Astrocyte of the spinal cord (primary cell): Measurements from ENCODE around the gene SMAD5.

Experiments used
- DNase-seq: peaks from one replicate; pipeline ENCODE4 v3.0.0; 2011; ENCODE audit warnings: low read depth, low spot score
- H3K4me3 ChIP-seq: 2 replicates; pipeline ENCODE4 v1.5.1; 2011; ENCODE audit warnings: low read depth, mild to moderate bottlenecking, low read length, moderate library complexity
- CTCF ChIP-seq: IDR thresholded peaks from 2 replicates; pipeline ENCODE4 v1.5.1; 2012; ENCODE audit warnings: low read depth, mild to moderate bottlenecking, low read length, inconsistent platforms
- in situ Hi-C: cut with HindIII; loops from 2 replicates; pipeline ENCODE4 v1.10.0; 2017; ENCODE audit warnings: low sequenced_read_pairs

The SMAD5 gene

DNA sequence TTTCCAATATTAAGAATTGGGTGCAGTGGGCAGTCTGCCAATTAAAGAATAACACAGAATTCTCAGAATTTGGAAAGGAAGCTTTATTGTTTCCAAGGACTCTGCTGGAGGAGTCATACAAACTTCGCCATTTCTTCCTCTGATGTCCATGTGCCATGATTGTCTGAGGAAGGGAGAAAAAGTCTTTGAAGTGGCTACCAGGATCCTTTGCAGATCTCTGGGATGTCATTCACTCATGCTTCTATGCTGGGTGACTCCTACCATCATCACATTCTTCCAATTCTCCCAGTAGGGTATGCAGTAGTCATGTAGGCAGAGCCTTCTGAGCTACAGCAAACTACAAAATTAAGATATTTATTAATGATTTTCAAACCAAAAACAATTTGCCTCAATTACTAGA lies 3.2 kb upstream of the SMAD5 start:
- no peak overlapping the region for H3K4me3 ChIP-seq
- no peak for TF ChIP-seq CTCF
- in situ Hi-C loops, result no loop called here
- DNase-seq, result no peak

GRCh38 chr5:136130581-136130980 lies 2.1 kb upstream of the SMAD5 start:
- no peak for DNase-seq
- in situ Hi-C loops, result no loop called here
- TF ChIP-seq CTCF, result no peak
- no peak overlapping the region for H3K4me3 ChIP-seq

- peak overlapping the region; percentile 39 for H3K4me3 ChIP-seq
- no peak for DNase-seq
- in situ Hi-C loops, result no loop called here
- TF ChIP-seq CTCF, result no peak
Measured at GRCh38 chr5:136132087-136132486, 558 bp upstream of the SMAD5 start.

DNA sequence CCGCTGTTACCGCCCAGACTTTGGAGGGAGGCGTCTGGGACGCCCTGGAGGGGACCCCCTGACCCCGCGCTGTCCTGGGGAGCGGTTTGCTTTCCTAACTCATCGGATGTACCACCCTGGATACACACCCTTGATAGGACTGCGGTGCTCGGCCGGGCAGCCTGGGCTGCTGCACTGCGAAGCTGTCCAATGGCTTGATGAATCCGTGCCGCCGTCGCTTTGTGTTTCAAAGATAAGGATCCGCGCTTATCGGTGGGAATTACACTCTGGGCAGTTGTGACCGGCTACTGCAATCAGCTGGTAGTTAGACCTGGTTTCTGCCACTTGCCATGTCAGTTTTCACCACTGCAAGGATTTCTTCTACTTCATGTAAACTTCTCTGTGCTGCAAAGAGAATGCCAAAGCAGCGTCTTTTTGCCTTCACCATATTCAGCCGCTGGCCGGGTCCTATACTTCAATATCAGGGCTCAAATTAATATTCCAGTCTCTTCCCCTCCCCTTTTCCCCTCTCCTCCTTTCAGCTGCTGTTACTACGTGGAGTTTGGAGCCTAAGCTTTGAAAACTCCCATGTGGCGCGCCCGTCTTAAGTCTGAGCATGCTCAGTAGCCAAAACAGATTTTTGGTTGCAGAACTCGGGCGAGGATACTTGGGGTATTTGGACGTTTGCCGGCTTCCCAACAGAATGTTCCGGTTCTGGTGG lies 727 bp downstream of the SMAD5 start:
- peak overlapping the region; percentile 86 for H3K4me3 ChIP-seq
- in situ Hi-C loops, result no loop called here
- DNase-seq, result peak; percentile 64
- no peak for TF ChIP-seq CTCF

- DNase-seq, result no peak
- TF ChIP-seq CTCF, result no peak
- H3K4me3 ChIP-seq, result peak overlapping the region; percentile 86
- in situ Hi-C loops, result no loop called here
Measured at GRCh38 chr5:136133922-136134379, 1.3 kb downstream of the SMAD5 start.

DNA sequence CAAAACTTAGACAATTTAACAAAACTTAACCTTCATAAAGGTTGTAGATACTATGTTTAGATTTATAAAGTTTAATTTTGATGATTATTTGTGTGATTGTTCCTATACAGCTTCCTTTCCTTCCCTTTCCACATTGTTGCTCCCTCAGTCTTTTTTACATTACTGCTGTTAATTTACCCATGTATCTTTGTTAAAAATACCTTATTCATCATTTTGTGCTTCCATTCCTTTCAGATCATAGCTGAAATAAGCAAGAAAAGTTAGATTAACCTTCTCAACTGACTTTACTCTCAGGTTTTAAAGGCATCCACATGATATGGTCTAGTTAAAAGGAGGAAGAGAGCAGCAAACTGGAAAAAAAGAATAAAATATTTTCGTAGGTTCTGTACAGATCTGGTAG lies 2.0 kb downstream of the SMAD5 start:
- no peak for TF ChIP-seq CTCF
- no peak for DNase-seq
- in situ Hi-C loops, result no loop called here
- peak overlapping the region; percentile 86 for H3K4me3 ChIP-seq
